Cardiac muscle cell (in vitro differentiated cells and primary cell): Measurements from ENCODE around the gene USP4. TPM values are rescaled to one million over a fixed set of nuclear protein-coding genes. Genes with fewer than 3 reads are reported as not detected.
A peak's percentile ranks its signal among the peaks of the same experiment; 100 is the strongest.

Experiments
- DNase-seq, 2 donors: peaks; one replicate each; pipeline versions ENCODE4 v3.0.0 to v3.0.0-alpha.2; 2010 to 2017; ENCODE audit warnings: low read depth in 1 of 2, low spot score in 1 of 2
- H3K27ac ChIP-seq: fragments of 200-600 bp; sonication (generic); 2 replicates; pipeline ENCODE4 v1.5.1; 2016
- H3K27me3 ChIP-seq: fragments of 200-600 bp; sonication (generic); 2 replicates; pipeline ENCODE4 v1.6.0; 2016; ENCODE audit warnings: control low read depth
- H3K36me3 ChIP-seq: fragments of 200-600 bp; sonication (generic); 2 replicates; pipeline ENCODE4 v1.5.1; 2016; ENCODE audit warnings: control low read depth
- H3K4me1 ChIP-seq: fragments of 200-600 bp; sonication (generic); 2 replicates; pipeline ENCODE4 v1.8.1; 2017; ENCODE audit warnings: low read depth, mild to moderate bottlenecking, mixed run types
- H3K4me3 ChIP-seq: fragments of 200-600 bp; sonication (generic); 2 replicates; pipeline ENCODE4 v1.5.1; 2016; ENCODE audit warnings: mild to moderate bottlenecking
- H3K9me3 ChIP-seq: fragments of 200-600 bp; sonication (generic); 2 replicates; pipeline ENCODE4 v1.5.1; 2017; ENCODE audit warnings: low read depth, mild to moderate bottlenecking, control low read depth
- CTCF ChIP-seq: IDR thresholded peaks from 2 replicates; pipeline ENCODE4 v1.5.1; 2012; ENCODE audit warnings: low read depth, mild to moderate bottlenecking, low read length
- polyA plus RNA-seq: library from polyadenylated mRNA; unstranded; fragments of >200 nt; fragmentation: Nextera tagmentation; extraction: Ambion mirVana; gene quantifications from 2 replicates; pipeline ENCODE4 v1.2.1, GENCODE V29; 2016
- total RNA-seq: library from RNA; depleted of rRNA; stranded (reverse); fragments of >200 nt; gene quantifications from 2 replicates; pipeline ENCODE4 v1.2.3, GENCODE V29; 2016

Gene USP4
- total and polyA plus RNA-seq, 2 experiments from 2014 or later = 22.7 to 30.1 TPM

GRCh38 chr3:49296781-49297411 lies 43.0 kb downstream of the USP4 start:
- Histone ChIP-seq H3K36me3 (peaks cover 73% of the 10 kb centered on the region), H3K4me1 (no peaks in the 10 kb centered on the region), H3K27me3 (no peaks in the 10 kb centered on the region), H3K9me3 (no peaks in the 10 kb centered on the region), H3K27ac (peak overlapping the region; percentile 63), H3K4me3 (no peak overlapping the region)
- DNase-seq = no peak
- no peak for TF ChIP-seq CTCF

GRCh38 chr3:49295489-49296058 lies 44.3 kb downstream of the USP4 start:
- H3K27ac ChIP-seq = no peak overlapping the region
- peaks cover 64% of the 10 kb centered on the region for H3K36me3 ChIP-seq
- peak; percentile 29 to 48 for DNase-seq
- no peaks in the 10 kb centered on the region for H3K27me3 ChIP-seq
- TF ChIP-seq CTCF = peak; percentile 62
- no peak overlapping the region for H3K4me3 ChIP-seq
- H3K4me1 ChIP-seq = no peaks in the 10 kb centered on the region
- no peaks in the 10 kb centered on the region for H3K9me3 ChIP-seq

- H3K4me1 ChIP-seq = no peaks in the 10 kb centered on the region
Observed at GRCh38 chr3:49294343-49294742, 45.5 kb downstream of the USP4 start.

DNA sequence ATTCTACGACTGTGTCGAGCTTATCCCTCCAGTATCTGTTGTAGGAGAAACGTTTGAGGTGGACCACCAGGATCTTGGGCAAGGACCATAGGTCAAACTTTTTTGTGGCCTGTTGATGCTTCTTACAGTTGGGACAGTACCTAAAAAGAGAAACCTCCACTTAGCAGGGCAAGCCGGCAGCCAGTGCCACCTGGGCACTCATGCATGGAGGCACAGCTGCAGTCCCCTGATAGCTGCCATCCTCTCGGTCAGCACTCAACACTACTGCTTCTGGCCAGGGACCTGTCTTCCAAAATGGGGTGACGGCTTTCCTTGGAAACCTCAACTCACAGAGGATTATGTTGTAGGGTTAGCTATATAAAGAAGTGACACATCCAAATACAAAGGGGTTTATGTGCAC lies 55.9 kb downstream of the USP4 start:
- no peaks in the 10 kb centered on the region for H3K9me3 ChIP-seq
- H3K27ac ChIP-seq = no peak overlapping the region
- no peaks in the 10 kb centered on the region for H3K4me1 ChIP-seq
- no peaks in the 10 kb centered on the region for H3K27me3 ChIP-seq
- TF ChIP-seq CTCF = no peak
- H3K4me3 ChIP-seq = no peak overlapping the region
- H3K36me3 ChIP-seq = peaks cover 69% of the 10 kb centered on the region
- DNase-seq = no peak

More at GRCh38 chr3:49294343-49294742, 45.5 kb downstream of the USP4 start:
- H3K4me3 ChIP-seq = no peak overlapping the region
- peaks cover 68% of the 10 kb centered on the region for H3K36me3 ChIP-seq
- H3K27me3 ChIP-seq = no peaks in the 10 kb centered on the region
- TF ChIP-seq CTCF = no peak
- DNase-seq = no peak
- H3K27ac ChIP-seq = peak overlapping the region; percentile 12
- no peaks in the 10 kb centered on the region for H3K9me3 ChIP-seq

DNA sequence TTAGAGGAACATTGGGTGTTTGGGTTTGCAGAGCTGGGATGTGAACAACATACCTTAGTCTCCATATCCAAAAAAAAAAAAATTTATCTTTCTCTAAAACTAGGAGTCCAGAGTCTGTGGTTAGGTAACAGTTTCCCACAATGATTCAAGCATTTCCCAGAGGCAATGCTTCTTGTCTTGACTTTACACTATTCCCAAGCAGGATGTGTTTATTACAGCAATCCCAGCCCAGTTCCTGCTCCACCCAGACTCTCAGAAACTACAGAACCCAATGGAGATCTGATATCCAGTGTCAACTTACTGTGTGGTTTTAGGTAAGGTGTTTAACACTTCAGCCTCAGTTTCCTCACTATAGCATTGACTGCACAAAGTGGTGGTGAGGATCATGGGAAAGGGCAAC lies 60.5 kb downstream of the USP4 start:
- Histone ChIP-seq H3K4me3 (no peak overlapping the region), H3K36me3 (peaks cover 36% of the 10 kb centered on the region), H3K27me3 (no peaks in the 10 kb centered on the region), H3K9me3 (no peaks in the 10 kb centered on the region), H3K4me1 (no peaks in the 10 kb centered on the region), H3K27ac (no peak overlapping the region)
- DNase-seq = peak in 1 of 2 donors; percentile 62
- no peak for TF ChIP-seq CTCF
